CD4-positive, alpha-beta T cell treated with Interleukin-12 subunit alpha and Interleukin-12 subunit beta, for 1 hour (primary cell): Measurements from ENCODE around the gene CD5L.

Experiments
- DNase-seq: peaks from one replicate; pipeline ENCODE4 v3.0.0-alpha.2; 2020

CD5L gene

DNA sequence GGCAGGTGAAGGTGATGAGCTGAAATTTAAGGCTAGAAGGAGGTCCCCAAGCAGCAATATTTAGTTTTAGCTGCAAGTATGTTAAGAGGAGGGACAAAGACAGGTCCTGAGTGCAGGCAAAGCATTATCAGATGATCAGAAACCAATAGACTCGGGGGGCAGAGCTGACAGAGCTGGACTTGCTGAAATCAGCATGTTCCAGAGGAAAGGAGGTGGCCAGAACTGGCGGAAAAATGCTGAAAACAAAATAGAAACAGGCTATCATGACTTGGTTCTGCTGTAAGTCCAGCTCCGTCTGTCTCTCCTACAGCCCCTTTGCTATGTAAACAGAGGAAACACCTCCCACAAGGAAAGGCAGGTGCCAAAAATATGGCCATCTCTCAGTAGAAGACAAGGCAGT is at the start of gene CD5L:
CD5L (minus strand) TSS at position 101 of the 400 bp plus-strand sequence. CDS start 107 bp downstream, outside the sequence.
- DNase-seq, result no peak

DNA sequence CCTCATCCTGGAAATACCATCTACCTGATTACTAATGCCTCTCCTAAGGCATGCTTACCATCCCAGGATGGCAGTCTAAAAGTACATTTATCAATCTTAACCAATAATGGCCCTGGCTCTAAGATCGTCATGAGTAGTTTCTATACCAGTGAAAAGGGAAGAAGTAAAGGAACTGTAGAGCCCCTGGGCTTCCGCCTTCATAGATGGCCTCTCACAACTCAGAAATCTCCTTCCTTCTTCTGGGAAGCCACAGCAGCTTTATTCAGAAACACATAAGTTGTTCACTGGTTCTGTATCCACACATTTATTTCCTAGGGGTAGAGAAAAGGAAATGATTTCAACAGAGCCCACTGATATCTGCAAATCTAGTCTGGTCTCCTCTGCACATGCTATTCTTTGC is 41.0 kb upstream of the CD5L start:
- no peak for DNase-seq

DNA sequence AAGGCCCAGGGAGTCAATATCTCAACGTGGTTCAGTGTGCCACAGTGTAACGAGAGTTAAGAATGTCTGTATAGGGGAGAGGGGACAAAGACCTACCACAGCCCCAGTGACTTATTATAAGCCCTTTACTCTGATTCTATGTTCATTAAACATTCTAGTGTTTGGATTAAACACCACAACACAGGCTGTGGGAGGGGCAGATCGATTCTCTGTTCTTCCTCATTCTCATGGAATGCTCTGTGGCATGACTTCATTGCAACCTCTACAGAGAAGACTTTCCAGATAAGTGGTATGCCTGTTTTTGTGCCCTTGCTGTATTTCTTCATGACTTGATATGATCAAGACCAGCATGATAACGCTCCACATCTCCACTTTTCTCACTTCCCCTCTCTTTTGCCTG is 39.0 kb upstream of the CD5L start:
- DNase-seq, result no peak

- DNase-seq, result no peak
Measured at GRCh38 chr1:157878059-157878458, 36.5 kb upstream of the CD5L start.

- DNase-seq, result no peak
Measured at GRCh38 chr1:157870490-157870889, 28.9 kb upstream of the CD5L start.

GRCh38 chr1:157868654-157869053 is 27.0 kb upstream of the CD5L start:
- DNase-seq, result no peak

DNA sequence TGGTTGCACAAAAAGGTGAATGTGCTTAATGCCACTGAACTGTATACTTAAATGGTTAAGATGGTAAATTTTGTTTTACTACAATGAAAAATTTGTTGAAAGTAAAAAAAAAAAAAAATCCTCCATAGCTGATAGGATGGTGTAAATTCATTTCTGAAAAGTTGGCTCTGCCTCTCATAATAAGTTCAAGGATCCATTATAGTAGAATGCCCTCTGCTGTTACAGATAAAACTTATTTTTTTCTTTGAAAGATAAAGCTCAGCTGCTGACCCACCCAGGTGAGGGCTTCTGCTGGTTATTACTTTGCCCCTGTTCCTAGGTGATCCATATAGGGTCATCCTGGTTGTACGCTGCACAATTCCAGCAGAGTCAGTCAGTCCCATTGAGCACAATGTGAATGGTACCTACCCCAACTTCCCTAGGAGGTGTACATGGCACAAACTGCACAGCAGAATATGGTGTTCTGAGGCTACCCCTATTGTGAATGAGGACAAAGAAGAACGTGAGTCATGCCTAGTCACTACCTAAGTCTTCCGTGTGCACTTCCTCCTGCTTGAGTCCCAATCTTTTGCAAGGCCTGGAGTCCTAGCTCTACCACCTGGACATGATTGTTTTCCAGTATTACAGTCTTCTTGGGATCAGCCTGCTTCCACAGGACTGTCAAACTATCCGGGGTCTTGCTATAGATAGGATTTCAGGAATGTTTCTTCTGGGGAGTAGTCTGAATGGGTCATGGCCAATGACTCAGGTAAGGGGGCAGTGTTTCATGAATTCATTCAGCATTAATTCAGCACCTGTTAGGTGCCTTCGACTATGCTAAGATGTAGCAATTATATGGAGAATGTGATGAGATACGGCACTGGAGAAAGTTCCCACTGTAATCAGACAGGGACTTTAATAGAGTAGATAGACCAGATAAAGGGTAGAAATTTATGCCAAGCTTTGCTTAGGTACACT is 20.8 kb upstream of the CD5L start:
- DNase-seq, result no peak

- no peak for DNase-seq
Measured at GRCh38 chr1:157856538-157856937, 14.9 kb upstream of the CD5L start.

GRCh38 chr1:157852476-157852875 is 10.9 kb upstream of the CD5L start:
- no peak for DNase-seq

- DNase-seq, result no peak
Measured at GRCh38 chr1:157849229-157849875, 7.7 kb upstream of the CD5L start.

GRCh38 chr1:157844089-157844830 is 2.7 kb upstream of the CD5L start:
- DNase-seq, result no peak

GRCh38 chr1:157842939-157843338 is 1.3 kb upstream of the CD5L start:
- DNase-seq, result no peak

GRCh38 chr1:157838966-157839365 is 2.6 kb downstream of the CD5L start:
- no peak for DNase-seq

DNA sequence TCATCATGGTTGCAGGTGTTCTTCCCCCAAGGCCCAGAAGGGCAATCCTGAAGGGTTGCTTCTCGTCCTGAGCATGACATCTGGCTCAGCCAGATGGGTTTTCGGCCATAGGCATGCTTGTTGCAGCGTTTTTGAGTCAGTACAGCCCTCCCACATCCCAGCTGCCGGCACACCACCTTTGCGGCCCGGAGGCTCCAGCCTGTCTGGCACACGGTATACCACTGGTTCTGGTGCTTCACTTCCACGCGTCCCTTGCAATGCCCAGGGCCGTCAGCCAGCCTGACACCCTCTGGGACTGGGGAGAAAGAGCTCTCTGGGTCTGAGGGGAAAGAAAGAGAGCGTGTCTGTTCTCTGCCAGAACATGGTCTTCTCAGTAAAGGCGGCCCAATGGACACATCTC is 7.2 kb downstream of the CD5L start:
- DNase-seq, result no peak

- DNase-seq, result no peak
Measured at GRCh38 chr1:157833145-157833544, 8.5 kb downstream of the CD5L start.

DNA sequence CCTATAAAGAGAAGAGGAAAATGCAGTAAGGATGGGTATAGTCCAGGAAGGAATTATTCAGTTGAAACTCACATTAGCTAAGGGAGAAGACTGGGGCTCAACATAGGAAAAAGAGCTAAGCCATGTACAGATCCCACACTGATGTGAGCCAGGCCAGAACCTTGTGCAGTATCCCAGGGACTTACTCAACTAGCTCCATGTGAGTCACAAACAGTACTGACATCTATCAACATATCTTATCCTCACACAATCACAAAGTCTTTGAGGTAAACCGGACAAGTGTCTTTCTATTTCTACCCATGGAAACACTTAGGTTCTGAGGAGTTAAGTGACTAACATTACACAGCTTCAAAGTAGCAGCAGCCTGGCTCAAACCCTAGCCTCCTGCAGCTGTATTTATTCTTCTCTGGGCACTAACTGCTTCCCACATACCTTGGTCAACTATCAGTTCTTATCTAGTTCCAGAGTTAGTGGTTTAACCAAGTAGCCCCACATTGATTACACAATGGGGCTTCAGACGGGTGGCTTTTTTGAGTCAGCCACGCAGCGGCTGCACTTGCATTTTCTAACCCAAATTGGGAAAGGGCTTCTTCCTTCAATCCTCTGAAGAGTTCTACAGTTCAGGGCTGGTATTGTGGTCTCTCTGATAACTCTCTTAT is 9.5 kb downstream of the CD5L start:
- no peak for DNase-seq

- DNase-seq, result no peak
Measured at GRCh38 chr1:157830887-157831286, 10.7 kb downstream of the CD5L start.

DNA sequence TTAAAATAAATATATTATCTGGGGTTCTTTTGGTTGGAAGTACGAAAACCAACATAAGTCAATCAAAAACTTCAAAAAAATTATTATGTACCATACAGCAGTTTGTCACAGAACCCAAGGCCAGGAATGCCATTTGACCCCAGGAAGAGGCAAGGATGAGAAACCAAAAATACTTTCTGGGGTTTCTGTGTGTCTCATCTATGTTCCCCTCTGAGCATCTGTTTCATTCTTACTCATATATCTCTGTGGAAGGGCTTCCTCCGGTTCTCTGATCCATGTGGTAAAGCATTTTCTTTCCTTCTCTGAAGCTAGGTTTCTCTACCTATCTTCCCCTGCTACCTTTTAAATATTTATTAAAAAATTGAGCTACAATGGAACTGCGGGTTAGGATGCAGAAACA is 11.9 kb downstream of the CD5L start:
- no peak for DNase-seq

DNA sequence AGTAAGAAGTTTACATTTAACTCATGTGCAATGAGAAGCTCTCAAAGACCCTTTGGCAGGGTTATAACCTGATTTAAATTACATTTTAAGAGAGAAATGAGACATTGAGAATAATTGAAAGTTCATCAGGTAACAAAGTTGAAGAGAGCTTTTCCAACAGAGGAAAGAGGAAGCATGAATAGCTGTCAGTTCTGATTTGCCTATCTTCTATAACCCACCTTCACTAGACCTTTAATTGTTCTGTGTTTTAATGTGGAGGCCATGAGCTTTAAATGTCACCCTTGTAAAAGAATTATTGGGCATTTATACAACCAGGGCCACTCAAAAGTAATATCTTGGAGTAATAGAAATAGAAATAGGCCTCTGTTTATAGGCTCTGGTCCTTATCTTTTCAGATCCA is 12.4 kb downstream of the CD5L start:
- no peak for DNase-seq

- no peak for DNase-seq
Measured at GRCh38 chr1:157820299-157820698, 21.3 kb downstream of the CD5L start.

GRCh38 chr1:157819896-157820295 is 21.7 kb downstream of the CD5L start, which contains the start of gene FCRL1:
TSS of gene FCRL1 (minus strand) at chr1:157820120. CDS start at chr1:157820037, 83 bp downstream.
- DNase-seq, result no peak

GRCh38 chr1:157819215-157819614 is 22.4 kb downstream of the CD5L start:
- no peak for DNase-seq

DNA sequence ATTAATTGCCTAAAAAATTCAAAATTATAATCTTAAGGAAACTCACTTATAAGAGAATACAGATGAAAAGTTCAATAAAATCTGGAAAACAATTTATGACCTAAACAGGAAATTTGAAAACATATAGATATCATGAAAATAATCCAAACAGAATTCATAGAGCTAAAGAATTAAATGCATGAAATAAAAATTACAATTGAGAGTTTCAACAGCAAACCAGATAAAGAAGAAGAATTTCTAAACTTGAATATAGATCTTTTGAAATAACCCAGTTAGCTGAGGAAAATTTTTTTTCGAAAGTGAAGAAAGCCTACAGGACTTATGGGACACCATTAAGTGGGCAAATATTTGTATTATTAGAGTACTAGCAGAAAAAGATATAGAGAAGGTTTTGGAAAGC is 28.3 kb downstream of the CD5L start:
- no peak for DNase-seq
